Motor neuron (in vitro differentiated cells): ENCODE results near the gene RASGRP4. TPM values are rescaled to one million over a fixed set of nuclear protein-coding genes. Genes with fewer than 3 reads are reported as not detected.

Experiments
- ATAC-seq, 8 experiments: fragments of 200-7000 bp; cut with Tn5 transposase; replicated peaks in 6 of 8; 2 replicates each; pipeline ENCODE4 v1.8.0; 2021; ENCODE audit warnings: mild to moderate bottlenecking in 8 of 8, moderate library complexity in 8 of 8
- H3K27ac ChIP-seq, 2 donors: fragments of 250-450 bp; sonication (Bioruptor Pico); 2 replicates each; pipeline ENCODE4 v1.9.0; 2021; ENCODE audit warnings: antibody characterized with exemption in 2 of 2, mild to moderate bottlenecking in 2 of 2, moderate library complexity in 1 of 2
- H3K4me1 ChIP-seq, 2 donors: fragments of 250-450 bp; sonication (Bioruptor Pico); replicated peaks in 1 of 2; 2 replicates each; pipeline ENCODE4 v1.6.1; 2021; ENCODE audit warnings: antibody characterized with exemption in 2 of 2, mild to moderate bottlenecking in 2 of 2, moderate library complexity in 1 of 2
- H3K4me3 ChIP-seq, 5 donors: fragments of 250-450 bp; sonication (Bioruptor Pico); 2 replicates each; pipeline ENCODE4 v1.9.0; 2021; ENCODE audit warnings: antibody characterized with exemption in 5 of 5, mild to moderate bottlenecking in 5 of 5, moderate library complexity in 4 of 5
- WGBS, 10 experiments: fragments of 450-650 bp; shearing (Covaris generic); methylation state at CpG; one replicate each; pipeline ENCODE4 v1.0.0; 2022; 5-methylcytosine and 5-hydroxymethylcytosine counted together
- in situ Hi-C, 9 experiments: fragments of 400-800 bp; cut with MboI; loops; one replicate each; pipeline ENCODE4 v1.15.0; 2021; ENCODE audit warnings: low sequenced_read_pairs in 9 of 9, low pct_unique_long_range_greater_than_20kb in 2 of 9; ENCODE audit not compliant: unreplicated experiment in 9 of 9
- total RNA-seq, 8 experiments: library from RNA; unstranded; fragments of 300-600 nt; gene quantifications; 2 replicates each; pipeline versions ENCODE4 v1.2.3 to v1.2.4, GENCODE V29; 2022

The RASGRP4 gene
- total RNA-seq, 8 experiments from 2014 or later = 0.09 to 0.66 (median 0.32) TPM

GRCh38 chr19:38391911-38392464 is 34.0 kb downstream of the RASGRP4 start:
- Histone ChIP-seq H3K4me3 (no peak overlapping the region), H3K4me1 (peaks cover 4 to 8% of the 10 kb centered on the region in 2 donors), H3K27ac (no peak overlapping the region)
- no peak for ATAC-seq
- in situ Hi-C loops = no loop called here
- 0 to 86% (median 68%) methylated on average over 1 to 4 of the region's 8 CpGs; no CpG with 5 or more reads in 5 of the 10 experiments for WGBS, 10 experiments

DNA sequence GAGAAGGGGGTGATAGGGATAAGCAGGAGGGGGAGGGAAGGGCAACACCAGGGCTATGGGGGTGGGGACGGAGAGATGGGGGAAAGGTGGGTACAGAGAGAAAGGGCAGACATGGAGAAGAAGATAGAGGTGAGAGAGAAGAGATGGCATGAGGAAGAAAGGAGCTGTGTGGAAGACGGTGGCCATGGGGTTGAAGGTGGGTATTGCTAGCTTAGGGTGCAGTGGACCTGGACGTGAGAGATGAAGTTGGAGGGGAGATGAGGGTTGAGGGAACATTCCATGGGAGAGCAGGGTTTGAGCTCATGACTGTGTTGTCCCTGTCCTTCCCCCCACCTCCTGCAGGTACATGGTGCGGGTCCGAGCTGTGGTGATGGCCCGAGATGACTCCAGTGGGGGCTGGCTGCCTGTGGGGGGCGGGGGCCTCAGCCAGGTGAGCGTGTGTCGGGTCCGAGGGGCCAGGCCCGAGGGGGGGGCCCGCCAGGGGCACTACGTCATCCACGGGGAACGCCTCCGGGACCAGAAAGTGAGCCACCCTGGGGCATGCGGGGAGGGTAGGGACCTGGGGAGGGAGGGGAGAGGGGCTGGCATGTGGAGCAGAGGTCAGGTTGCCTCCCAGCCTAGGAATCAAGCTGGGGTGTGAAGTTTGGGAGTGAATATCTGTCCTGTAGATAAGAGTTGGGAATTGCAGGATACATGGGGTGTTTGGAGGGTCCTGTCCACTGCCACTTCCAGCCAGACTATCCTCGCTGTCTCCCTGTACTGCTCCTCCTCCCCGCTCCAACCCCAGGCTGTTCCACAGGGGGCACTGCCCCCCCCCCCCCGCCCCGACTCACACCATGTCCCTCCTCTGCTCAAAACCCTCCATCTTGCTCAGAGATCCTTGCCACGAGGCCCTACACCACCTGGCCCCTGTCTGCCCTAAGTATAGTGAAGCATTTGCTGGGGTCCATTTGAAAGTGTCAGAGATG is 35.8 kb downstream of the RASGRP4 start:
- in situ Hi-C loops = no loop called here
- WGBS, 10 experiments = 0 to 40% (median 40%) methylated on average over 1 of the region's 22 CpGs; no CpG with 5 or more reads in 7 of the 10 experiments

GRCh38 chr19:38389101-38389925 is 36.7 kb downstream of the RASGRP4 start:
- 0% methylated on average over 1 to 5 of the region's 28 CpGs; no CpG with 5 or more reads in 7 of the 10 experiments for WGBS, 10 experiments
- in situ Hi-C loops = no loop called here
- peak in 7 of 8 experiments; percentile 7 to 38 (median 12) for ATAC-seq
- Histone ChIP-seq H3K4me3 (peak overlapping the region; percentile 74 to 98 (median 77)), H3K27ac (peak overlapping the region; percentile 67 to 80), H3K4me1 (peaks cover 4 to 14% of the 10 kb centered on the region in 2 donors)

More for the DNA sequence above, 35.8 kb downstream of the RASGRP4 start:
- no peak for ATAC-seq
- peaks cover 4 to 14% of the 10 kb centered on the region in 2 donors for H3K4me1 ChIP-seq
- peak overlapping the region; percentile 74 to 98 (median 77) for H3K4me3 ChIP-seq
- peak overlapping the region in 1 of 2 donors; percentile 6 for H3K27ac ChIP-seq

- Histone ChIP-seq H3K4me3 (peak within 1 kb of the TSS; percentile 74 to 98 (median 77)), H3K27ac (peak within 1 kb of the TSS; percentile 67 to 80), H3K4me1 (peaks cover 4 to 14% of the 10 kb centered on the region in 2 donors)
- in situ Hi-C loops = no loop called here
- ATAC-seq = peak; percentile 0 to 46 (median 32)
- WGBS, 10 experiments = 0 to 7% methylated on average over 2 to 3 of the region's 46 CpGs; no CpG with 5 or more reads in 8 of the 10 experiments
Measured at GRCh38 chr19:38388349-38389100, 37.5 kb downstream of the RASGRP4 start, which contains the start of gene SPRED3. Gene SPRED3 (plus strand): TSS chr19:38388697. CDS start chr19:38390303, 1,606 bp downstream.

GRCh38 chr19:38387550-38388348 is 38.3 kb downstream of the RASGRP4 start, which contains the start of gene GGN:
Gene GGN (minus strand): TSS chr19:38388034. CDS start chr19:38387261, 773 bp downstream.
- WGBS, 10 experiments = 27% methylated on average over 3 of the region's 51 CpGs; no CpG with 5 or more reads in 9 of the 10 experiments
- Histone ChIP-seq H3K4me1 (peaks cover 4 to 14% of the 10 kb centered on the region in 2 donors), H3K4me3 (peak within 1 kb of the TSS; percentile 74 to 98 (median 77)), H3K27ac (peak within 1 kb of the TSS; percentile 67 to 80)
- peak; percentile 51 to 83 (median 74) for ATAC-seq
- in situ Hi-C loops = no loop called here

DNA sequence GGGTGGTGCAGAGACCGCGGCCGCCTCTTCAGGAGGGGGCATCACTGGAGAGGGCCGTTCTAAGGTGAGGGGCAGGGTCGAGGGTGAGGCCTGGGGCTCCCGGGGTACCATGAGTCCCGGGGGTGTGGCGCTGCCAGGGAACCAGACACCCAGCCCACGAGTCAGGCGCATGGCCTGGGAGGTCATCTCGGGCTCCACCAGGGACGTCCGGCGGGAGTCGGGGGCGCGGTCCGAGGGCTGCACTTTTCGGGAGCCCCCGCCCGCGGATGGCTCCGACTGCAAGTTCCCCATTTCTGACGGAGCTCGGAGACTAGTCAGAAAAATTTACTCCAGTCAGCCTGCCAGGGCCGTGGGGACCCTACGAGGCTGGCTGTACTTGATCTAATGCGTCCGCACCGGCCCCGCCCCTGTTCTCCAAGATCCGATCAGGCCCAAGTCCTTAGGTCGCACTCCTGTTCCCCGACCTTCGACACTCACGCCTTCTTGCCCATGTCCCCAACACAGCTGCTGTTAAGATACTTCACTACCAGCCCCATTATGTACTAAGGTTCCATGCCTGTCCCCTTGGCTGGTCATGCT is 39.0 kb downstream of the RASGRP4 start:
- in situ Hi-C loops = no loop called here
- H3K4me3 ChIP-seq = peak overlapping the region; percentile 74 to 98 (median 77)
- peak overlapping the region; percentile 67 to 80 for H3K27ac ChIP-seq
- H3K4me1 ChIP-seq = peaks cover 4 to 14% of the 10 kb centered on the region in 2 donors
- 0 to 55% (median 11%) methylated on average over 1 to 5 of the region's 36 CpGs; no CpG with 5 or more reads in 5 of the 10 experiments for WGBS, 10 experiments
- ATAC-seq = no peak

DNA sequence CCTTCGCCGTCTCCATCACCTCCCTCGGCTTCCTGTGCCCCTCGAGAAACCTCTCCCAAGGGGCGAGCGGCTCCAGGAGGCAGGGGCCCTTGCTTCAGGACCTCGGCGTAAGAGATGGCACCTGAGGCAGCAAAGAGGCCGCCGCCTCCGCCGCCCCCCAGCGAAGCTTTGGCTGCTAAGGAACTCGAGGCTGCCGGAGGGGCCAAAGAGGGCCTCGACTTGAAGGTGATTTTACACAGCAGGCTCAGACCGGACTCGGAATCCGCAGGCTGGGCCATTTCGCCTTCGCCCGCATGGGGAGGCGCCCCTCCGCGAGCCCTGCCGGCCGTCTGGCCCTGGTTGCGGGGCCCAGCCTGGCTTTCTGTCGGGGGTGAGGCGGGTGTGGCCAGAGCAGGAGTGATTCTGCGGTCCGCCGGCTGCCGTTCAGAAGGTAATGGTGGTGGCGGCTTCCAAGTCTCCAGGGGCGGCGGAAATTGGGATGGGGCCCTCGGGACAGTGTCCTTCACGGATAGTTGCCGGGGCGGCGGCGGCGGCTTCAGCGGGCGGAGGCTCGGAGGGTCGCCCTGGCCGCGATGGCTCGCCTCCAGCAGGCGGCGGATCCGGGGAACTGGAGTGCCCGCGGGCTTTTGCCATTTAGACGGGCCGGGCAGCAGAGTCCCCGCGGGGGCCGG is 39.6 kb downstream of the RASGRP4 start:
- Histone ChIP-seq H3K4me3 (peak overlapping the region in 3 of 5 donors; percentile 74 to 98 (median 77)), H3K27ac (no peak overlapping the region), H3K4me1 (peaks cover 4 to 14% of the 10 kb centered on the region in 2 donors)
- WGBS, 10 experiments = 24 to 80% methylated on average over 1 to 5 of the region's 61 CpGs; no CpG with 5 or more reads in 8 of the 10 experiments
- in situ Hi-C loops = no loop called here
- ATAC-seq = no peak

DNA sequence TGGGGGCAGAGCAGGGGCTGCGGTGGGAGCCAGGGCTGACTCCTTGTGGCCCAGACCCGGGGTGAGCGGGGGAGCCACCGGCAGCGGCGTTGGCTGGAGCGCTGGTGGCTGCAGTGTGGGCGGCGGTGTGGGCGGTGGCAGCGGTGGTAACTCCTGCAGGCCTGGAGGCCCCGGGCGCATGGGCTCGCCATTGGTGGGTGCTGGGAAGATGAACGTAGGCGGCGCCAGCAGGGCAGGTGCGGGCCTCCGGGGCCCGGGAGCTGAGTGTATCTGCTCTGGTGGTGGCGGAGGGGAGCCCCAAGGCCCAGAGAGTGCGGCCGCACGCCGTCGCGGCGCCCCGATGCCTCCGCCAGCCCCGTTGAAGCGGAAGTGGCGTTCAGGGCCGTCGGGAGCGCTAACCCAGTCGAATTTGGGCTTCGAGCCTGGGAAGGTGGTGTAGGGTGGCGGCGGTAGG is 40.2 kb downstream of the RASGRP4 start:
- in situ Hi-C loops = no loop called here
- H3K4me3 ChIP-seq = no peak overlapping the region
- WGBS, 10 experiments = 94% methylated on average over 20 of the region's 40 CpGs; no CpG with 5 or more reads in 9 of the 10 experiments
- no peak for ATAC-seq
- peaks cover 4 to 14% of the 10 kb centered on the region in 2 donors for H3K4me1 ChIP-seq
- H3K27ac ChIP-seq = no peak overlapping the region

DNA sequence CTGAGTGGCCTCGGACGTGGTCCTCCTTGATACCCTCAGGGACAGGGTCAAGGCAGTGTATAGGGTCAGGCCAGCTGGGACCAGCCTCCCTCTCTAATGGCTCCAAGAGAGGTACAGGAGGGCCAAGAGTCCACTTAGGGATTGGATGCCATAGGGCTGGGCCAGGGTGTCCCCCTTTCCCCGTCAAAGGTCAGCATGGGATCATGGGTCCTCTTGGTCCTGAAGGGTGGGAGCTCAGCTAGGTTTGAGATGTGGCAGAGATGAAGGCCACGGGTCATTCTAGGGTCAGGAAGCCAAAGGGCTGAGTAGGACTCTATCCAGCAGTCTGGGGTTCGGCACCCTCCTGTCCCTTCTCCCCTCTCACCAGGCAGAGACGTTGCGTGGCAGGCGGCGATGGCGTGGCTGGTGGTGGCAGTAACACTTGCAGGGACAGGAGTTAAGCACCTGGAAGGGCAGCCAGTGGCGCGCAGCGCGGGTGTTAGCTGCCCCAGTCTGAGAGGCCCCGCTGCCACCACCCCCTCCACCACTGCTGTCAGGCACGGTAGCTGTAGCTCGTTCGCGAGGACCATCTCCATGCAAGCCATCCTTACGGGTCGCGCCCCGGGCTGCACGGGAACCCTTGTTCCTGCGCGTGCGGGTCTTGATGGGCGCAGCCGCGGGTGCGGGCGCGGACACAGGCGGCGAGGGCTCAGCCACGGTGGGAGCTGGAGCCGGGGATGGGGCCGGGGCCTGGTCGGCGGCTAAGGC is 40.8 kb downstream of the RASGRP4 start:
- in situ Hi-C loops = no loop called here
- Histone ChIP-seq H3K27ac (no peak overlapping the region), H3K4me3 (no peak overlapping the region), H3K4me1 (peaks cover 4 to 14% of the 10 kb centered on the region in 2 donors)
- no peak for ATAC-seq
- WGBS, 10 experiments = 76 to 100% (median 90%) methylated on average over 1 to 7 of the region's 40 CpGs; no CpG with 5 or more reads in 6 of the 10 experiments
